NOMO-1 treated with dmso at 0.1 percent for 144 hours (cell line): Measurements from ENCODE around the gene EOLA1.
"Not testable (repeated sequence)": the region's sequence is repeated elsewhere in the genome, so short reads cannot be mapped to it uniquely, and the experiment has no call there.

Experiments
- DNase-seq: peaks from one replicate; lab custom pipeline; 2025; ENCODE audit not compliant: unreplicated experiment; lab: John Stamatoyannopoulos, UW

The EOLA1 gene

GRCh38 chrX:149595214-149595613, 54.4 kb downstream of the EOLA1 start, which contains the start of gene HSFX2:
Gene HSFX2 (minus strand): TSS chrX:149595314. CDS start chrX:149594700, 614 bp downstream.
- DNase-seq: not testable (repeated sequence)

DNA sequence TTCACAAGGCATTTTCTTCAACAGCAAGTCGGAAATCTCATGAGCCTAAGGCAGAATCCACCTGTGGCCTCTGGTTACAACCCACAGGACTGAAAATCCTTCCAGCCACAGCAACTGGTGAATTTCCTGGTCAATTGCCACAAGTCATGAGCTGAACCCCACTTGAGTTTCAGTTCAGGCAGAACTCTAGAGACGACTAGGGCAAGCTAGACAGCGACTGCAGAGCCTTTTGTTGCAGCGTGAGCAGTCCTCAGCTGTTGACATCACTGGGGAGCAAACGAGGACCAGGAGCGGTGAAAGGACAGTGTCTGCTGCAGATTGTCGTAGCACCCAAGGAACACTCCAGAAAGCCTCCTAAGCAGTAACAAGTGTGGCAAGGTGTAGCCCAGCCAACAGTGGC, 55.1 kb downstream of the EOLA1 start:
- not testable (repeated sequence) for DNase-seq
